Measurements from ENCODE around the gene TIAM2. TPM values are rescaled to one million over a fixed set of nuclear protein-coding genes. Genes with fewer than 3 reads are reported as not detected.

TIAM2 gene
- total RNA-seq, 1 donor from 2014 or later = 21.1 TPM

GRCh38 chr6:155212106-155212505 lies 217.0 kb downstream of the TIAM2 start:
- H3K27me3 Mint-ChIP-seq (ENCODE audit: unreplicated experiment) = peaks cover 6% of the 10 kb centered on the region
- no peaks in the 10 kb centered on the region for H3K9me3 Mint-ChIP-seq (ENCODE audit: unreplicated experiment)
- peaks cover 15% of the 10 kb centered on the region for H3K36me3 Mint-ChIP-seq (ENCODE audit: low read depth, unreplicated experiment)
- no peak for TF ChIP-seq CTCF (IDR thresholded peaks at IDR 0.05; ENCODE audit: unreplicated experiment)
- DNase-seq (ENCODE audit: low spot score) = no peak
- no peak overlapping the region for H3K27ac Mint-ChIP-seq (ENCODE audit: unreplicated experiment)
- no peak overlapping the region for H3K4me3 Mint-ChIP-seq (ENCODE audit: unreplicated experiment)
- H3K4me1 Mint-ChIP-seq (ENCODE audit: unreplicated experiment) = peaks cover 11% of the 10 kb centered on the region

- TF ChIP-seq CTCF (IDR thresholded peaks at IDR 0.05; ENCODE audit: unreplicated experiment) = no peak
- peaks cover 5% of the 10 kb centered on the region for H3K27me3 Mint-ChIP-seq (ENCODE audit: unreplicated experiment)
- H3K27ac Mint-ChIP-seq (ENCODE audit: unreplicated experiment) = no peak overlapping the region
- H3K4me1 Mint-ChIP-seq (ENCODE audit: unreplicated experiment) = peaks cover 9% of the 10 kb centered on the region
- DNase-seq (ENCODE audit: low spot score) = no peak
- no peak overlapping the region for H3K4me3 Mint-ChIP-seq (ENCODE audit: unreplicated experiment)
- no peaks in the 10 kb centered on the region for H3K9me3 Mint-ChIP-seq (ENCODE audit: unreplicated experiment)
- H3K36me3 Mint-ChIP-seq (ENCODE audit: low read depth, unreplicated experiment) = peaks cover 15% of the 10 kb centered on the region
Observed at GRCh38 chr6:155212616-155213380, 217.7 kb downstream of the TIAM2 start.

- Mint-ChIP-seq H3K27ac (ENCODE audit: unreplicated experiment) (no peak overlapping the region), H3K27me3 (ENCODE audit: unreplicated experiment) (peaks cover 2% of the 10 kb centered on the region), H3K9me3 (ENCODE audit: unreplicated experiment) (no peaks in the 10 kb centered on the region), H3K4me1 (ENCODE audit: unreplicated experiment) (peaks cover 9% of the 10 kb centered on the region), H3K36me3 (ENCODE audit: low read depth, unreplicated experiment) (peaks cover 15% of the 10 kb centered on the region), H3K4me3 (ENCODE audit: unreplicated experiment) (no peak overlapping the region)
- no peak for DNase-seq (ENCODE audit: low spot score)
- TF ChIP-seq CTCF (IDR thresholded peaks at IDR 0.05; ENCODE audit: unreplicated experiment) = no peak
Observed at GRCh38 chr6:155213611-155214372, 218.7 kb downstream of the TIAM2 start.

- peaks cover 7% of the 10 kb centered on the region for H3K4me1 Mint-ChIP-seq (ENCODE audit: unreplicated experiment)
- H3K4me3 Mint-ChIP-seq (ENCODE audit: unreplicated experiment) = no peak overlapping the region
Observed at GRCh38 chr6:155215906-155216305, 220.8 kb downstream of the TIAM2 start.

More at GRCh38 chr6:155215906-155216305, 220.8 kb downstream of the TIAM2 start:
- Mint-ChIP-seq H3K36me3 (ENCODE audit: low read depth, unreplicated experiment) (peaks cover 25% of the 10 kb centered on the region), H3K27me3 (ENCODE audit: unreplicated experiment) (peaks cover 4% of the 10 kb centered on the region), H3K27ac (ENCODE audit: unreplicated experiment) (no peak overlapping the region), H3K9me3 (ENCODE audit: unreplicated experiment) (no peaks in the 10 kb centered on the region)
- TF ChIP-seq CTCF (IDR thresholded peaks at IDR 0.05; ENCODE audit: unreplicated experiment) = no peak
- DNase-seq (ENCODE audit: low spot score) = no peak

Measured in endothelial cell (in vitro differentiated cells).